Spleen (tissue), 7 donors: ENCODE measurements around the gene RYR1.

Experiments used
- POLR2A ChIP-seq, 3 donors: fragments of 450-650 bp; IDR thresholded peaks; one replicate each; pipeline ENCODE4 v1.5.1; 2017; ENCODE audit warnings: antibody characterized with exemption in 3 of 3, mild to moderate bottlenecking in 1 of 3
- TF ChIP-seq, protein P1 (sequence below), 11 experiments: fragments of 200-600 bp in 7 of 11; fragments of 450-650 bp in 4 of 11; sonication (generic) in 4 of 11; IDR thresholded peaks in 8 of 11; conservative IDR thresholded peaks in 3 of 11; 1 replicate in 7 of 11; 2 replicates in 4 of 11; pipeline versions ENCODE4 v1.4.0 to v1.8.0; 2016 to 2021; ENCODE audit warnings: antibody characterized with exemption in 11 of 11, inconsistent platforms in 4 of 11, mild to moderate bottlenecking in 1 of 11
- donor health status: DM: no; HTN: no; CAD: no; lungs with moderate emphysema.
- donor health status: DM: no; HTN: no; CAD: no.
- donor health status: DM: no; HTN: no; CAD: no.

DNA sequence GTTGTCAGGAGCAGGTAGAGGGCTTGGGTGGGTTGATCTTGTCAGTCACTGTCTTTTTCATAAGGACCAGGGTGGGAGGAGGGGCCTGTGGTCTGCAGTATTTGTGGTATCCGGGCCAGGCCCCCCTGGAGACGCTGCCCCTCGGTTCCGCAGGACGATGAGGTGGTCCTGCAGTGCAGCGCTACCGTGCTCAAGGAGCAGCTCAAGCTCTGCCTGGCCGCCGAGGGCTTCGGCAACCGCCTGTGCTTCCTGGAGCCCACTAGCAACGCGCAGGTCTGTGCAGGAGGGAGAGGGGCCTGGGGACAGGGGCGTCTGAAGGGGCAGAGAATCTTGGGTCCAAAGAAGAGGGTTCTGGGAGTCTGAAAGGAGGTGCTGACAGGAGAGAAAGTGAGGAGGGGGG, 7.1 kb downstream of the RYR1 start:
- TF ChIP-seq, protein P1, sequence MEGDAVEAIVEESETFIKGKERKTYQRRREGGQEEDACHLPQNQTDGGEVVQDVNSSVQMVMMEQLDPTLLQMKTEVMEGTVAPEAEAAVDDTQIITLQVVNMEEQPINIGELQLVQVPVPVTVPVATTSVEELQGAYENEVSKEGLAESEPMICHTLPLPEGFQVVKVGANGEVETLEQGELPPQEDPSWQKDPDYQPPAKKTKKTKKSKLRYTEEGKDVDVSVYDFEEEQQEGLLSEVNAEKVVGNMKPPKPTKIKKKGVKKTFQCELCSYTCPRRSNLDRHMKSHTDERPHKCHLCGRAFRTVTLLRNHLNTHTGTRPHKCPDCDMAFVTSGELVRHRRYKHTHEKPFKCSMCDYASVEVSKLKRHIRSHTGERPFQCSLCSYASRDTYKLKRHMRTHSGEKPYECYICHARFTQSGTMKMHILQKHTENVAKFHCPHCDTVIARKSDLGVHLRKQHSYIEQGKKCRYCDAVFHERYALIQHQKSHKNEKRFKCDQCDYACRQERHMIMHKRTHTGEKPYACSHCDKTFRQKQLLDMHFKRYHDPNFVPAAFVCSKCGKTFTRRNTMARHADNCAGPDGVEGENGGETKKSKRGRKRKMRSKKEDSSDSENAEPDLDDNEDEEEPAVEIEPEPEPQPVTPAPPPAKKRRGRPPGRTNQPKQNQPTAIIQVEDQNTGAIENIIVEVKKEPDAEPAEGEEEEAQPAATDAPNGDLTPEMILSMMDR (IDR thresholded peaks at IDR 0.05 in 8 of 11, conservative IDR thresholded peaks at IDR 0.05 in 3 of 11): no peak
- TF ChIP-seq POLR2A (IDR thresholded peaks at IDR 0.05): no peak
